ENCODE measurements around the gene TTYH3.
"Not testable (repeated sequence)": the region's sequence is repeated elsewhere in the genome, so short reads cannot be mapped to it uniquely, and the experiment has no call there.

Gene TTYH3

DNA sequence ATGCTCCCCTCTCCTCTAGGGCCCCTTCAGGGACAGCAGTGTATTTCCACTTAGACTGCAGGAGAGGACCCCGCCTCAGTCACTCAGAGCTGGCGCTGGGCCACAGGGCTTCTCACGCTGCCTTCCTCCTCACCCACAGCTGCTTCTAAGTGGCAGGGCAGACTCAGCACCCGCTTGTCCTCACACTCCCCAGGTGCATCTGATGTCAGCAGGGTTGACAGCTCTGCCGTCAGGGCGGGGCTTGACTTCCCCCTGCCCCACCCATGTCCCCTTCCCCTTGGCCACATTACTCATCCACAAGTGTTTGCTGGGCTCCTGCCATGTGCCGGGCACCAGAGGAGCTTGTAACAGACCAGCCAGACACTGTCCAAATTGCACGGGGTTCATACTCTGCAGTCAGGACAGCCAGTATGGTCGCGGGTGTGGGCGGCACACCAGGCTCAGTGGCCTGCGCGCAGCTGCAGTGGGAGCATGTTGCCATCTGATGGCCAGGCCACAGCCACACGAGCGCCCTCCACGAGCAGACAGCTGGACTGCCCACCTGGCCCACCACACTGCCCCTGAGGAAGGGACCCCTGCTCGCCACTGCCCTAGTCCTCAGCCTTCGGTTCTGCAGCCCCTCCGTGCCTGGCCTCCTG, 29.3 kb upstream of the TTYH3 start:
- no peak for DNase-seq (ENCODE audit: low spot score)

DNA sequence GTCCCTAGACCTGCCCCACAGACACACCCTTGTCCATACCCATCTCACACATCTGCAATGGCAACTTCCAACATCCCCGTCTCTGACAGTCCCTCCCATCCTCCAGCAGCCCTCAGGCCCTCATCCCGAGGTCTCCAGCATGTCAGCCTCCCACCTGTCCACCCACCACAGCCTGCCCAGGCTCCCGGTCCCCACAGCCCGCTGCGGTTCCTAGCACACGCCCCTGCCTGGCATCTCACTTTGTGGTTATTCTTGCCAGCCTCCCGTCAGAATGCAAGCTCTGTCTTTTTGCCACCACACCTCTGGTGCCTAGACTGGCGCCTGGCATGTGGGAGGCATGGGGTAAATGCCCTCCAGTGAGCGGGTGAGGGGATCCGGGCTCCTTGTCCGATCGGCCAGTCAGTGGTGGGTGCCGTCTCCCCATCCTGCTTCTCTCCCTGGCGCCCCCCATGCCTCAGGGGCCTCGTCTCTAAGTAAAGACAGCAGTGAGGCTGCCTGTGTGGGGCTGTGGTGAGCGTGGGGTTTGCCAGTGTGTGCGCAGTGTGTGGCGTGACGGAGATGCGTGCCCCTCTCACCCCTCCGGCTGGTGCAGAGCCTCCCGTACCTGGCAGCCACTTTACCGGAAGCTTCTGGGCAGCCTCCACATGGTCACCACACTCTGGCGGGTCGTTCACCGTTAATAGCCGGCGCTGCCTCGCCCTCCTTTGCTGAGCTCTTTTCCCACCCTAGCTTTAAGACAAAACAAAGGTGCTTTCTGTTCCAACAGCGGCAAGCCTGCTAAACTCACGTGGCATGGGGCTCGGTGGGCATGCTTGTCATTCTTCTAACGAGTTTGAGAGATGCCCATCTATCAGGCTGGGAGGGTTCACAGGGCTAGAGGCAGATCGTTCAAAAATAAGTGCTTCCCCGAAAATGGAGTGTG, 28.5 kb upstream of the TTYH3 start:
- DNase-seq (ENCODE audit: low spot score) = no peak

DNA sequence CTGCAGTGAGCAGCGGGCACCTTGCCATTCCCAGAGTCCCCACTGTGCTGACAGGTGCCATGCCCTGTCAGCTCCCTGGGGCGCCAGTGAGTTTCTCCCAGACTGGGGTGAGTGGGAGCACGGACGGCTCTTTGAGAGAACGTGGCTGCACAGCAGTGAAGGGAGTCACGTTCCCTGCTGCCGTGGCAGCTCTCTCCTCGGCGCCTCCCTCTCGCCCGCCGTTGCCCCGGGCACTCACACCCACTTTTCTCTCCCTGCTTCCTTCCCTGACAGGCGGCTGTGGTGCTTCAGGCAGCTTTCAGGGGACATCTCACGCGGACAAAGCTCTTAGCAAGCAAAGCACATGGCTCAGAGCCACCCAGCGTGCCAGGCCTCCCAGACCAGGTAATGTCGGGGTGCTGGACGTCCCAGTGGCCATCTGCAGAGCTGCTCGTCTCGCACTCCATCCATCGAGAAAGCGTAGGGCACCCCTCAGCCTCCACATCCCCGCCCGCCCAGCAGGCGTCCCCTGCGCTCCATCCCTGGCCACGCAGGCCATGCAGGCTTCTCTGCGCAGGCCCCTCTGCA, 27.1 kb upstream of the TTYH3 start:
- no peak for DNase-seq (ENCODE audit: low spot score)

DNA sequence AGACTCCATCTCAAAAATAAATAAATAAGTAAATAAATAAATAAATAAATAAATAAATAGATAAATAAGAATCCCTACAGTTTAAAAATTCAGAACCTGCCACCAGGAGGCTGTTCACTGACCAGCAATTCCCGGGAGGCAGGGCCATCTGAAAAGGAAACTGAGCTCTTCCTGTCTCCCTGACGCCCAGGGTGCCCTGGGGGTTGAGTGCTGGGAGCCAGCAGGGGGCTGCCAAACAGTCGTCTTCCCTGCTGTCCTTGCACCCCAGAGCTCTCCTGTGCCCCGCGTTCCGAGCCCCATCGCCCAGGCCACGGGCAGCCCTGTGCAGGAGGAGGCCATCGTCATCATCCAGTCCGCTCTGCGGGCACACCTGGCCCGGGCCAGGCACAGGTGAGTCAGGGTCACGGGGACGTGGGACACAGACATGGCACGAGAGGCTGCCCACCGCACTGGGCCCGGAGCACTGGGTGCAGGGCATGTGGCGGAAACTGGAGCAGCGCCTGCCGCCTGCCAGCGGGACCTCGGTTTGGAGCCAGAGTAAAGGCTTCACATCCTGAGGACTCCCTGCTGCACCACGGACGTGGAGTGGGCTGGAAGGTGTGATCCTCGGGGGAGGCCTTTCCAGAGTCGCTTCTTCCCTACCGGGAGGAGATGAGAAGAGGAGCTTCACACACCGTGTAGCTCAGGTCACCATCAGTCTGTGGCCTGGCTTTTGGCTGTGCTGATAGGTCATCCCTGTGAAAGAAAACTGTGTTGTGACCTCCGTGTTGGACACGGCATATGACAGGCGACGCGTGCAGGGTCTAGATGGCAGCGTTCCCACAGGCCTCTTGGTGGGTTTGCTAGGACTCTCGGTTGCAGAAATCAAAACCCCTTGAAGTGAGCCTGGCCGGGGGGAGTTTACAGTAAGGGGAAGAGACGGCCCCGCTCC, 25.9 kb upstream of the TTYH3 start:
- DNase-seq (ENCODE audit: low spot score) = no peak

DNA sequence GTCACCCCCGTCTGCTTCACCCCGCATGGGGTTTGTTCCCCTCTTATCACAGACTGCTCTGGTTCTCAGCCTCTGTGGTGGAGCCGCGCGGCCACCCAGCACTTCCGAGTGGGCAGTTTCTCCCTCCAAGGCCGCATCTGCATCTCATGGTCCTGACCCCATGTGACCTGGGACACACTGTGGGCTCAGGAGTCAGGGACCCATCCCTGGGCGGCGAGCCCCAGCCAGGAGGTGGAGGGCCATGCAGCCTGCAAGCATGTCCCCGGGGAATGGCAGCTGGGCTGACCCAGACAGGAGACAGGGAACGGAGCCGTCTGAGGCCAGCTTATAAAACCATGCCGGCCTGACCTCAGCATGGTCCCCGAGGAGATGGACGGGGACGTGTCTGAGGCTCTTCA, 25.2 kb upstream of the TTYH3 start:
- DNase-seq (ENCODE audit: low spot score) = no peak

DNA sequence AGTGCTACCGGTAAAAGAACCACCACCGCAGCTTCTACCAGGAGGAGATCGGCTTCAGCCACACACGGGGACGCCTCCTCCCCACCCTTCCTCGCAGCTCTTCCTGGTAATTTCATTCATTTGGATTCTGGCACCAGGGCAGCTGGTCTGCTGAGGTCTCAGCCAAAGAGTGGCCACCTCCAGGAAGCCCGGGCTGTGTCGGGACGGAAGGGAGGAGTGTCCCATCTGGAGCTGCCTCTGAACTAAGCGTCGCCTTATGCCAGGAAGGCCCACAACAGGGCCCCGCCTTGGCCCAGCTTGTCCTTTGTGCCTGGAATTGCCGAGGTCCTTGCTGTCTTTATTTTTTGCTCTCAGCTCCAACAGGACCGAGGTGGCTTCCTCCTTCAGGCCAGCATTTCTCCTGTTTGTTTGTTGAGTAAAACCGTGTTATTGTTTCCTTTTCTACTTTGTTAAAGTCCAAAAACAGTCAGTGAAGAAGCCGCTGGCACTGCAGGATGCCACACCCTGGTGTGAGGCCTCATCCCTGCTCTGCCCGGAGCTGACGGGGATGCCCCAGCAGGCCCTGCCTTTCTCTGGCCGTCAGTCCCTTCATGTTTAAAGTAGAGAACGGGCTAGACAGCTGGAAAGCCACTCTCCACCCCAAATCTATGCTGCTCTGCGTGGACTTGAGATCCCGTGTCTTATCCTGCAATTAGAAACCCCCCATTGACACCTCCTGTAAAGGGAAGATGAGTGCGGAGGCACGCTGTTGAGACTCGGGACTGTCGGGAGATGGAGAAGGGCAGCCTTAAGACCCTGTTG, 24.5 kb upstream of the TTYH3 start:
- DNase-seq (ENCODE audit: low spot score) = no peak

DNA sequence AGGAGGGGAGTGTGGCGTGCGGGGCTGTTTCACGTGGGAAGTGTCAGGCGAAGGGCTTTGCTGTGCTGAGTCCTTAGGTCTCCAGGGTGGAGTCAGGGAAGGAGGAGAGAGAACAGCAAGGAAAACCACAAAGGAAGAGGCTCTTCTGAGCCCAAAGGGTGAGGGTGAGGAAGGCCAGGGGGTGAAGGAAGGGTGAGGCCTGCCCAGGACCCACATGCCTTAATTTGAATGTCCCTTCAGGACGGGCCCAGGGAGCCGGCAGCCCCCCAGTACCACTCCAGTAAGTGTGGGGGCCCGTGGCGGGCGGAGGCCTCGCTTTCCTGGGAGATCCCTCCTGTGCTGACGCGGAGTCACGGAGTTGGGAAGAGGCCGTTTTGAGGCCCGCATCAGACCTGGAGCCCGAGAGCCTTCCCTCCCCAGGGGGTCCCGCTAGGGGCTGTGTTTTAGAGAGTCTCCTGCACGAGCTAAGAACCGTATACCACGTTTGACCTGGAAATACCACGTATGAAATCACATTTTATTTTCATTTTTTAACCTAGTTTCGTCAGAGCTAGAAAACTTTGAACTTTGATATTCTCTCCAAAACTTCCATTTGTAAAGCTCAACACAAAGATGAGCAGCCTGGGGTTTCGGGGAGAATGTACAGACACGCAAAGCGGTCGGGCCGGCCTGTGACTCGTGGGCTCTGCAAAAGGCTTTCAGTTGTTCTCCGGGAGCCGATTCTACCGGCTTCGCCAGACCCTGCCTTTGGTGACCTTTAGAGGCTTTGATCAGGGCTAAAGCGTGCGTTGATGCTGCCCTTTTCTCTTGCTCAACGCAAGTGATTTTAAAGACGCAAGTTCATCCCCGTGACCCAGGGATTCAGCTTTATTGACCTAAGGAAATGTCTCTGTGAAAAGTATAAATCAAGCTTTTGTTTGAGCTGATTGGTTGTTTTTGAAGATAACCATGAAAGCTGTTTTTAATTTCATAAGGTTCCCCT, 23.6 kb upstream of the TTYH3 start:
- no peak for DNase-seq (ENCODE audit: low spot score)

DNA sequence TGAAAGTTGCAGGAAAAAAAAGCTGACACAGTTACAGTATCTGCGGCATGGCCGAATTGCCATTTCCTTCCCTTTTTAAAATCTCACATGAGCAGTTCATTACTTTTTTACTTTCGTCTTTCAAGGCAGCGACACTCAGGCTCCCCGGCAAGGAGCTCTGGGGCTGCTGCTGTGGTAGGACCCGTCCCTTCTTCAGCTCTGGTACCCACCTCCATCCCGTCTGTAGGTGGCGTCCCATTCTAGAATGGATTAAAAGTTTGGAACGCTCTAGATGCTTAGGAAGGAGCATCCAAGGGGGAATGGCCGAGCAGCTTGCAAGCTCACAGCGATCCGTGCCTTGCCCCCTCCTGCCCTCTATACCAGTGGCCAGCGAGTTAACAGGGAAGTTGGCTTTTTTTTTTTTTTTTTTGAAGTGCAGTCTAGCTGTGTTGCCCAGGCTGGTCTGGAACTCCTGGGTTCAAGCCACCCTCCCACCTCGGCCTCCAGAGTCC, 22.8 kb upstream of the TTYH3 start:
- DNase-seq (ENCODE audit: low spot score) = no peak

DNA sequence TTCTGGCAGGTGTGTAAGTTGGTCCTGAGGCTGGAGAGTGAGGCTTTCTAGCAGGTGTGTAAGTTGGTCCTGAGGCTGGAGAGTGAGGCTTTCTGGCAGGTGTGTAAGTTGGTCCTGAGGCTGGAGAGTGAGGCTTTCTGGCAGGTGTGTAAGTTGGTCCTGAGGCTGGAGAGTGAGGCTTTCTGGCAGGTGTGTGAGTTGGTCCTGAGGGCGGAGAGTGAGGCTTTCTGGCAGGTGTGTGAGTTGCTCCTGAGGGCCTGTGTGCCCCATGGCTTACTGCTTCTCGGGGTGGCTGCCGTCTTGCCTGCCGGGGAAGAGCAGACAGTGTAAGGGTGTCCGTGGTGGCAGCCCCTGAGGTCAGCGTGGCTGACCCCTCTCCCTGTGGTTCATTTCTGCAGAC, 22.1 kb upstream of the TTYH3 start:
- not testable (repeated sequence) for DNase-seq (ENCODE audit: low spot score)

DNA sequence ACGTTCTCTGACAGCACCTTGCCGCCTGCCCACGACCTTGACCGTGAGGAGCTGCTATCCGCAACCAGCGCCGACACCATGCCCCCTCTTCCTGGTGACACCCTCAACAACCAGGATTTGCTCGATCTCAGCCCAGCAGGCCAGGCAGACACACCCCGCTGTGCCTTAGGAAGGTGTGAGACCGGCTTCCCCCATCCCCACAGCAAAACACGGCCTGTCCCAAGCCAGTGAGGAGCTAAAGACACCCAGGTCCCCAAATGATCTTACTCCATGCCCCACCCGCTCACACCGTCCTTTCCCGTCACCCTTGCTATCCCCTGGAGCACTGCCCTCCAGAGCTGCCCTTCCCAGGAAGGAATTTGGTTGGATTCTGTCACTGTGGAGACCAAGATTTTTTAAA, 21.3 kb upstream of the TTYH3 start:
- DNase-seq (ENCODE audit: low spot score) = no peak

DNA sequence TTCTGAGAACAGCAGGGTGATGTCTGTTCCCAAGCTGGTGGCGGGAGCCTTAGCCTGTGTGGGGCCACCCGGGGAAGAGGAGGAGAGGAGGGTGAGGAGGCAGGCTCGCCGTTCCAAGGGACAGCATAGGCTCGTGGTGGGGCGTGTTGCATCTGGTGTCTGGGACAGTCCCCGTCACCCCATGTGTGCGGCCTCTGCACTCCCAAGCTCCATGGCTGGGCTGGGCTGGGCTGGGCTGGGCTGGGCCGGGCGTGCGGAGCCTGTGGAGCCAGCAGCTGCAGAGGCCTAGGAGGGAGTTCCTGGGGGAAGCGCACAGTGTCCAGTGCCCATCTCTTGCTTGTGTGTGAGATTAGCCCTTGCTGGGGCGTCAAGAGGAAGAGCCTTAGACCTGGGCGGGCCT, 20.9 kb upstream of the TTYH3 start:
- DNase-seq (ENCODE audit: low spot score) = no peak

DNA sequence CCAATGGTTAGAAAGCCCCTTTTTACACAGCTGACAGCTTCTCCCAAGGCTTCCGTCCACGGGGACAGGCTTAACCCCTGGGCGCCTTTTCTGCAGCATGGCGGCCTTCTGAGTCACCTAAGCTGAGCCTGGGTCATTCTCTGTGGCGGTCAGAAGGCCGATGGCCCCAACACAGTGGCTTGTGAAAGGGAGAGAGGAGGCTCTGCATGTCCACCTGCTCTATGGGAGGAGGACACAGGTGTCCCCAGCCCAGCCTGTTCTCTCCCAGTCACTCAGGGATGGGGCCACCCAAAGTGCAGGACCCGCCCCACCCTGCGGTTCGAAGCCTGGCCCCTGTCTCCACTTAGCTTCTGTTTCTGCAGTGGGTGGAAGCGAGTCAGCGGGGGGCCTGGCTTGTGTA, 20.4 kb upstream of the TTYH3 start:
- DNase-seq (ENCODE audit: low spot score) = no peak

DNA sequence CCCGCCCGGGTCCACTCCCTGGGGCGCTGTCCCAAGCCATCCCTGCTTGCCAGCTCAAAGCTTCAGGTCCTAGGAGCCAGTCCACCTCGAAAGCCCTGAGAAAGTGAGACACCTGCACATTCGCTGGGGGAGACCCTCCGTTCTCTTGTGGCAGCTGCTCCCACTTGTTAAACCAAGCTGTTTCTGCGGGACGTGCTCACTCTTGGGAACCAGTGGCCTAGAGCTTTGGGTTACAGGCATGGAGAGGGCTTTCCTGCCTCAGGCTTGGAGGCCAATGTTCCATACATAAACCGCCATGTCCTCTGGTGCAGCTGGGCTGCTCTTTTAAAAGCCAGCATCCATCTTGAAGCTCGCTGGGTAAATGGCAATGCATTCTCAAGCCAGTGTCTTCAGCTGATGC, 19.9 kb upstream of the TTYH3 start:
- DNase-seq (ENCODE audit: low spot score) = no peak

DNA sequence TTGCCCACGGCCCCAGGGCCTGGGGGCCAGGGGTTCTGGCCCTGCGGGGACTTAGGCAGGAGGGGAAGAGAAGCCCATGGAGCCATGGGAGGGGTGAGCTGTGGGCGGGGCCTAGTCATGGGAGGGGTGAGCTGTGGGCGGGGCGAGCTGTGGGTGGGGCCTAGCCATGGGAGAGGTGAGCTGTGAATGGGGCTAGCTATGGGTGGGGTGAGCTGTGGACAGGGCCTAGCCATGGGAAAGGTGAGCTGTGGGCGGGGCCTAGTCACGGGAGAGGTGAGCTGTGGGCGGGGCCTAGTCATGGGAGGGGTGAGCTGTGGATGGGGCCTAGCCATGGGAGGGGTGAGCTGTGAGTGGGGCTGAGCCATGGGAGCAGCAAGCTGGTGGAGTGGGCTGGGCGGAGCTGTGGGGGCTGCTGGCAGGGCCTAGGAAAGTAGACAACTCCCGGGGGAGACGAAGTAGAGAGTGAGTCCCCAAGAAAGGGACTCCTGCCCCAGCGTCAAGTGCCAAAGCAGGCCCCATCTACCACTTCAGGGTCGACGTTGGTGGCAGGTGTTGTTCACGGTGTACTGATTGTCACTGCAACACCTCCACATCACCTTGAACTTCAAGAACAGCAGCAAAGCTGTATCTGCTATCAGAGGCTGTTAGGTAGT, 19.2 kb upstream of the TTYH3 start:
- DNase-seq (ENCODE audit: low spot score) = no peak

DNA sequence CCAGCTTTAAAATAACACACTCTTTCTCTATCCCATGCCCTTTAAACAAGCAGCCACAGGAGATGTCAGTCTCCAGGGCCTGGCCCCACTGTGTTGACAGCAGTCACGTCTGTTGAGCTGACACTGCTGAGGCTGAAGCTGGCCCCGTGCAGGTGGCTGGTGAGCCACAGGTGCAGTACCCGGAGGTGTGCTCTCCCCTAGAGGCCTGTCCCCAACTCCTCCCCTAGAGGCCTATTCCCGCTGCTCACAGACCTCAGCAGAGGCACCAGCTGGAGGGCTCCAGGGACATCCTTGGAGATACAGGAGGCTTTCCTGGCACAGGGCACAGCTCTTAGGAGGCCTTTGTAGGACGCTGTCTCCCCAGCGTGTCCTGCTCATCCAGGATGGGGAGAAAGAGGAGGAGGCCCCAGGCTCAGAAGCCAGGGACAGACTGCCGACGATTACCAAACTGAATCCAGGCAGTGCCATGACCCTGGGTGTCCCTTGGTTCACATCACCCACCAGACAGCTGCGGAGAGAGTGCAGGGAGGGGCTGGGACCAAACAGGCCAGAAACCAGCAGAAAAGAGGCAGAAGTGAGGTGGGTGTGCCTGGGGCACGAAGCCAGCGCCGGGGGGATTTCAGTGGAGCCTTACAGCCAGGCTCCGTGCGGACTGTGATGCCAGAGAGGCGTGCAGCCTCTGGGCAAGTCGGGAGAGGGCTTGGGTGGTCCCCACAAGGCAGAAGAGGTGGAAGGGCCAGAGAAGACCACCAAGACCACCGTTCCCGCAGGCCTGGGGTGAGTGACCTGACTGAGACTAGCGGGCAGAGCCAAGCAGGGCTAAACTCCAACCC, 18.5 kb upstream of the TTYH3 start:
- DNase-seq (ENCODE audit: low spot score) = no peak

DNA sequence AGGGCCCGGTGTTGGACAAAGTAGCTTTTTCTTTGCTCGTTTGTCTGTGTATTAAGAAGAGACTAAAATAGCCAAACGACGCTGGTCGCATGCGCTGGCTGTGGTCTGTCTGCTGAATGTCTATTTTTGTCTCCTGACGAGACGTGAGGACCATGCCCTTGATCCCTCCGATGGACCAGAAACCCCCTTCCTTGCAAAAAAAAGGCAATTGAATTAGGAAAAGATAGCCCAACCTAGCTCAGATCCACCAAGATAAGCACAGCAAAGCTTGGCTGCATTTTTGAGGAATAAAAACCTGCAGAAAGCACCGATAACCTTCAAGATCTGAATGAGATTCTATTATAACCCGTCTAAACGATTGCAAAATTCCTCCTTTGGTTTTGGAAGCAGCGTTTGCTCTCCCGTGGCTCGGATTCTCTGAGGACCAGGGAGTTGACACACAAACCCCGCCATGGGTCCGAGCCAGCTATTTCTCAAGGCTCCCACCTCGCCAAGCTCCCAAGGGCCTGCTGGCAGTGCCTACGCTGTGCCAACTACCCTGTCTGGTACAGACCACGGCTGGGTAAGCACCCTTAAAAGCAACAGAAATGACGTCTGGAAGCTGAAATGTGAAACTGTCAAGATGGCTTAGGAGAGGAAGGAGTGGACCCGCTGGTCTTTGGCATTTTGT, 17.7 kb upstream of the TTYH3 start:
- DNase-seq (ENCODE audit: low spot score) = peak; percentile 46

DNA sequence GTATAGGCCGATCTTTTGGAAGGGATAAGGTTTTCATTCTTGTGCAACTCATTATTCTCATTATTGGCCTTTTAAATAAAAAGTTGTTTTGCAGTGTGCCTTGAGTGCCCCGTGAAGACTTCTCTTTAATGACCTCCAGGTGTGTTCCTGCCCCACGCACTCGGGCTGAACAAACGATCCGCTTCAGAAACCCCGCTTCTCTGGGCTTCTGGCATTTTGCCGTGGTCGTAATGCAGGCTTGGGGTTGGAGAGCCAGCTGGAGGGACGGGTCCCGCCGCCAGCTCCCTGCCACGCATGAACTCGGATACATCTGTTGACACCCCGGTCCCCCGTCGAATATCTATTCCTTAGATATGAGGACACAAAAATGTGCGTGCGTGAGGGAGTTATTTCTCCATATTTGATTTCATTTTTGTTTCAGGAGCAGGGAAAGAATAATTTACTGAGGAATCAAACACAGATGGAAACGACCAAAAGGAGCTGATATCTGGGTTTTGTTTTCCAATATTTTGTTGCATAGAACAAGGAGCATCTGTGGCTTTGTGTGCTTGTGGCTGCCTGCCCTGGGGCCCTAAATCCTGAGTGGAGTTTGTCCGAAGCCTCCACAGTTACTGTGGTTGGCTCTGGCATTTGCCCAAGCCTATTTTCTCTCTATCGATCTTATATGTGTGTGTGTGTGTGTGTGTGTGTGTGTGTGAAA, 17.0 kb upstream of the TTYH3 start:
- DNase-seq (ENCODE audit: low spot score) = no peak
